SU-DHL-6 (cell line): ENCODE measurements around the gene COPS3.

Experiments
- H2AFZ ChIP-seq: fragments of 200-600 bp; sonication (generic); 2 replicates; pipeline ENCODE4 v1.6.1; 2014; ENCODE audit warnings: low read depth, mild to moderate bottlenecking, moderate library complexity, mixed read lengths, antibody characterized with exemption, low read length; ENCODE audit not compliant: severe bottlenecking
- H3F3A ChIP-seq: fragments of 200-600 bp; shearing (Covaris generic); 2 replicates; pipeline ENCODE4 v1.6.0; 2016; ENCODE audit warnings: antibody characterized with exemption, mild to moderate bottlenecking; ENCODE audit not compliant: insufficient read depth
- H3K27ac ChIP-seq: fragments of 200-600 bp; sonication (generic); 2 replicates; pipeline ENCODE4 v1.5.1; 2016; ENCODE audit warnings: low read depth, mild to moderate bottlenecking, low read length, moderate library complexity, mixed read lengths
- H3K27me3 ChIP-seq: fragments of 200-600 bp; sonication (generic), shearing (Covaris generic); 2 replicates; pipeline ENCODE4 v1.6.0; 2014; ENCODE audit warnings: mild to moderate bottlenecking, low read length
- H3K36me3 ChIP-seq: fragments of 200-600 bp; sonication (generic); 2 replicates; pipeline ENCODE4 v1.6.1; 2014; ENCODE audit warnings: mild to moderate bottlenecking, low read length, mixed read lengths
- H3K4me2 ChIP-seq: fragments of 300-600, 200-600 bp; shearing (Covaris generic), sonication (generic); 2 replicates; pipeline ENCODE4 v1.6.0; 2014; ENCODE audit warnings: low read length, low read depth, mild to moderate bottlenecking; ENCODE audit not compliant: poor library complexity, severe bottlenecking
- H3K4me3 ChIP-seq: fragments of 200-600 bp; sonication (generic); 2 replicates; pipeline ENCODE4 v1.5.1; 2014; ENCODE audit warnings: antibody characterized with exemption, low read length, mild to moderate bottlenecking, mixed read lengths; ENCODE audit not compliant: insufficient read depth, poor library complexity, severe bottlenecking
- H3K79me2 ChIP-seq: fragments of 200-600 bp; sonication (generic); 2 replicates; pipeline ENCODE4 v1.6.1; 2014; ENCODE audit warnings: mild to moderate bottlenecking, low read length, moderate library complexity; ENCODE audit not compliant: insufficient read depth
- H3K9ac ChIP-seq: fragments of 200-600 bp; sonication (generic); 2 replicates; pipeline ENCODE4 v1.7.0; 2014; ENCODE audit warnings: mild to moderate bottlenecking, low read length
- H3K9me2 ChIP-seq: fragments of 200-600 bp; sonication (generic); replicated peaks from 2 replicates; pipeline ENCODE4 v1.6.1; 2014; ENCODE audit warnings: low read length; ENCODE audit not compliant: insufficient read depth
- H3K9me3 ChIP-seq: fragments of 200-600 bp; sonication (generic); 2 replicates; pipeline ENCODE4 v1.6.1; 2014; ENCODE audit warnings: low read length, mixed read lengths; ENCODE audit not compliant: insufficient read depth
- H4K20me1 ChIP-seq: fragments of 200-600 bp; sonication (generic); 2 replicates; pipeline ENCODE4 v1.6.1; 2014; ENCODE audit warnings: low read depth, mild to moderate bottlenecking, antibody characterized with exemption, low read length, moderate library complexity, mixed read lengths
- EZH2phosphoT487 ChIP-seq: fragments of 200-600 bp; sonication (generic), shearing (Covaris generic); conservative IDR thresholded peaks from 2 replicates; pipeline ENCODE4 v1.6.1; 2018; ENCODE audit warnings: mild to moderate bottlenecking, antibody characterized with exemption, low read length, moderate library complexity, mixed read lengths
- TF ChIP-seq, protein P1 (sequence below): fragments of 200-600 bp; sonication (generic); IDR thresholded peaks from one replicate; pipeline ENCODE4 v1.5.1; 2017; ENCODE audit warnings: antibody characterized with exemption, mild to moderate bottlenecking, low read length, moderate library complexity; ENCODE audit not compliant: insufficient read depth, poor library complexity, severe bottlenecking

Gene COPS3

DNA sequence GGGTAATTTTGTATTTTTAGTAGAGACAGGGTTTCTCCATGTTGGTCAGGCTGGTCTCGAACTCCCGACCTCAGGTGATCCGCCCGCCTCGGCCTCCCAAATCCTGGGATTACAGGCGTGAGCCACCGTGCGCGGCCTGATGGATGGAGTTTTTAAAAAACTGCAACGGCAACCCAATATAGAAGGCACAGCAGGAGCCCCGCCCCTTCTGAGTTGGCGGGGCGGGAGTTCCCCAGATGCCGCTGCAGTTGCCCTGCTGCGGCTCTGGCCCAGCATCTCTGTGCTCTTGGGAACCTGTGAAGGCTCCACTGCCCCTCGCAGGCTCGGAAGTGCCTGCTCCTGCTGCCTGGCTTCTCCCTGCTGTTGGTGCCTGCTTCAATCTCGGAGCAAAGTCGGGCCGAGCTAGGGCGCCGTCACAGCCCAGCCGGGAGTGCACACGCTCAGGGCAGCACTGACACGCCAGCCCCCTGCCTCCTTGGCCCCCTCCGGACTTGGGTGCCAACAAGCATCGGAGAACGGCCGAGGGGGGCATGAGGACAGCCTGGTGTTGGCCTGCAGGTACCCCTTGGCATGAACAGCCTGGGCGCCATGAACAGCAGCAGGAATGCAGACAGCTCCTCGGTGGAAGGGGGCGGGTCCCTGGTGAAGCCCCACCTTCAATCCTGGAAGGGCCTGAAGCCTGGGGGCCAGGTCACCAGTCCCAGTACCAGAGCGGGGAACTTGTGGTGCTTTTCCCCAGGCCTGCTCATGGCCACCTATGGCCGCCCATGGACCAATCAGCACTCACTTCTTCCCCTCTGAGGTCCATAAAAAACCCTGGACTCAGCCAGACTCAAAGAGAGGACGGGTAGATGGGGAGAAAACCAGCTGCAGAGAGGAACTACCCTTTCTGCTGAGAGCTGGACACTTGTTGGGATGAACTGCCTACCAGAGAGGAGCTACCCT lies 19.9 kb upstream of the COPS3 start:
- peak overlapping the region; percentile 22; the same call in 1 of the 2 replicates for H3K27ac ChIP-seq
- peak overlapping the region; percentile 39 for H3K4me3 ChIP-seq
- H3K36me3 ChIP-seq: no peaks in the 10 kb centered on the region
- H3K9me2 ChIP-seq: no peaks in the 10 kb centered on the region
- no peaks in the 10 kb centered on the region for H4K20me1 ChIP-seq
- no peaks in the 10 kb centered on the region for H3K27me3 ChIP-seq
- H3K79me2 ChIP-seq: peaks cover 6% of the 10 kb centered on the region; the same call in 1 of the 2 replicates
- peaks cover 31% of the 10 kb centered on the region for H3F3A ChIP-seq
- peak overlapping the region; percentile 68 for H3K4me2 ChIP-seq
- H3K9ac ChIP-seq: peak overlapping the region; percentile 53
- H3K9me3 ChIP-seq: no peaks in the 10 kb centered on the region
- TF ChIP-seq EZH2phosphoT487: no peak
- TF ChIP-seq, protein P1, sequence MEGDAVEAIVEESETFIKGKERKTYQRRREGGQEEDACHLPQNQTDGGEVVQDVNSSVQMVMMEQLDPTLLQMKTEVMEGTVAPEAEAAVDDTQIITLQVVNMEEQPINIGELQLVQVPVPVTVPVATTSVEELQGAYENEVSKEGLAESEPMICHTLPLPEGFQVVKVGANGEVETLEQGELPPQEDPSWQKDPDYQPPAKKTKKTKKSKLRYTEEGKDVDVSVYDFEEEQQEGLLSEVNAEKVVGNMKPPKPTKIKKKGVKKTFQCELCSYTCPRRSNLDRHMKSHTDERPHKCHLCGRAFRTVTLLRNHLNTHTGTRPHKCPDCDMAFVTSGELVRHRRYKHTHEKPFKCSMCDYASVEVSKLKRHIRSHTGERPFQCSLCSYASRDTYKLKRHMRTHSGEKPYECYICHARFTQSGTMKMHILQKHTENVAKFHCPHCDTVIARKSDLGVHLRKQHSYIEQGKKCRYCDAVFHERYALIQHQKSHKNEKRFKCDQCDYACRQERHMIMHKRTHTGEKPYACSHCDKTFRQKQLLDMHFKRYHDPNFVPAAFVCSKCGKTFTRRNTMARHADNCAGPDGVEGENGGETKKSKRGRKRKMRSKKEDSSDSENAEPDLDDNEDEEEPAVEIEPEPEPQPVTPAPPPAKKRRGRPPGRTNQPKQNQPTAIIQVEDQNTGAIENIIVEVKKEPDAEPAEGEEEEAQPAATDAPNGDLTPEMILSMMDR: no peak
- peak overlapping the region; percentile 91 for H2AFZ ChIP-seq

DNA sequence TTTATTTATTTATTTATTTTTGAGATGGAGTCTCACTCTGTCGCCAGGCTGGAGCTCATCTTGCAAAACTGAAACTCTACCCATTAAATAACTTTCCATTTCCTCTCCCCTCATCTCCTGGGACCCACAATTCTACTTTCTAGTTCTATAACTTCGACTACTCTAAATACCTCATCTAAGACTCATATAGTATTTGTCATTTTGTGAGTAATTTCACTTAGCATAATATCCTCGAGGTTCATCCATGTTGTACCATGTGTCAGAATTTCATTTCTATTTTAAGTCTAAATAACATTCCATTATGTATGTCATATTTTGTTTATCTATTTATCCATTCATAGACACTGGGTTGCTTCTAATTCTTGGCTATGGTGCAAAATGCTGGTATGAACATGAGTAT lies 17.1 kb upstream of the COPS3 start:
- Histone ChIP-seq H3K4me3 (no peak overlapping the region), H3K9ac (no peak overlapping the region), H2AFZ (no peak overlapping the region), H3K36me3 (no peaks in the 10 kb centered on the region), H3F3A (peaks cover 8% of the 10 kb centered on the region; the same call in 1 of the 2 replicates), H3K27me3 (no peaks in the 10 kb centered on the region), H3K4me2 (no peak overlapping the region), H3K79me2 (no peaks in the 10 kb centered on the region), H3K9me2 (no peaks in the 10 kb centered on the region), H3K9me3 (no peaks in the 10 kb centered on the region), H4K20me1 (no peaks in the 10 kb centered on the region), H3K27ac (no peak overlapping the region)
- no peak for TF ChIP-seq EZH2phosphoT487
- TF ChIP-seq, protein P1: no peak

DNA sequence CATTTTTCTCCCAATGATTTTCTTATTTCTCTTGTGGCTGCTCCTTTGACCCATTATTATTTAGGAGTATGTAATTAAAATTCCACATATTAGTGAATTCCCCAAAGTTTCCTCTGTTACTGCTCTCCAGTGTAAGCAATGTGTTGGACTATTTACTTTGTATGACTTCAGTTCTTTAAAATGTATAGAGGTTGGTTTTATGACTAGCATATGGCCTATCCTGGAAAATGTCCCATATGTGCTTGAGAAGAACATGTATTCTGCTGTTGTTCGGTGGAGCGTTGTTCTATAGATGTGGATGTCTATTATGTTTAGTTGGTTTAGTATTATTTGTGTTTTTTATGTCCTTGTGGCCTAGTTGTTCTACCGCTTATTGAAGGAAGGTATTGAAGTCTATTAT lies 16.2 kb upstream of the COPS3 start:
- no peaks in the 10 kb centered on the region for H3K9me3 ChIP-seq
- H3K9ac ChIP-seq: no peak overlapping the region
- H3K4me3 ChIP-seq: no peak overlapping the region
- no peaks in the 10 kb centered on the region for H3K79me2 ChIP-seq
- no peaks in the 10 kb centered on the region for H3K9me2 ChIP-seq
- H3K36me3 ChIP-seq: no peaks in the 10 kb centered on the region
- H2AFZ ChIP-seq: no peak overlapping the region
- H3K4me2 ChIP-seq: no peak overlapping the region
- H3K27ac ChIP-seq: no peak overlapping the region
- no peaks in the 10 kb centered on the region for H3K27me3 ChIP-seq
- H3F3A ChIP-seq: peaks cover 6% of the 10 kb centered on the region; the same call in 1 of the 2 replicates
- TF ChIP-seq, protein P1: no peak
- TF ChIP-seq EZH2phosphoT487: no peak
- no peaks in the 10 kb centered on the region for H4K20me1 ChIP-seq
